ENCODE measurements around the gene FHAD1. TPM values are rescaled to one million over a fixed set of nuclear protein-coding genes. Genes with fewer than 3 reads are reported as not detected.

Gene FHAD1
- total and polyA plus RNA-seq, 10 of the 15 experiments (the other 5 are each of a cell fraction or from before 2014, with no cell fraction given) = 0.09 to 1.0 (median 0.32) TPM; not detected in 2

- no peak overlapping the region for H3K9ac ChIP-seq (ENCODE audit: control insufficient read depth, insufficient read depth, low read length)
- RAD21 ChIA-PET (ENCODE audit: unreplicated experiment) = interaction anchor here (1.0 to 3.5 kb wide), 4 partner anchors 15 to 109 kb away, joined by 3 to 22 read pairs (median 10); no protein-coding TSS in a partner anchor
- H3K9me3 ChIP-seq (replicated peaks; ENCODE audit: control insufficient read depth, insufficient read depth, low read length) = no peaks in the 10 kb centered on the region
- H4K20me1 ChIP-seq (ENCODE audit: control insufficient read depth, insufficient read depth) = no peaks in the 10 kb centered on the region
- peak; percentile 10 for TF ChIP-seq BCL3 (IDR thresholded peaks at IDR 0.05; ENCODE audit: borderline replicate concordance, insufficient read depth, low read depth, low read length, poor library complexity, severe bottlenecking)
- TF ChIP-seq, protein P1, sequence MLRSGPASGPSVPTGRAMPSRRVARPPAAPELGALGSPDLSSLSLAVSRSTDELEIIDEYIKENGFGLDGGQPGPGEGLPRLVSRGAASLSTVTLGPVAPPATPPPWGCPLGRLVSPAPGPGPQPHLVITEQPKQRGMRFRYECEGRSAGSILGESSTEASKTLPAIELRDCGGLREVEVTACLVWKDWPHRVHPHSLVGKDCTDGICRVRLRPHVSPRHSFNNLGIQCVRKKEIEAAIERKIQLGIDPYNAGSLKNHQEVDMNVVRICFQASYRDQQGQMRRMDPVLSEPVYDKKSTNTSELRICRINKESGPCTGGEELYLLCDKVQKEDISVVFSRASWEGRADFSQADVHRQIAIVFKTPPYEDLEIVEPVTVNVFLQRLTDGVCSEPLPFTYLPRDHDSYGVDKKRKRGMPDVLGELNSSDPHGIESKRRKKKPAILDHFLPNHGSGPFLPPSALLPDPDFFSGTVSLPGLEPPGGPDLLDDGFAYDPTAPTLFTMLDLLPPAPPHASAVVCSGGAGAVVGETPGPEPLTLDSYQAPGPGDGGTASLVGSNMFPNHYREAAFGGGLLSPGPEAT (IDR thresholded peaks at IDR 0.05; ENCODE audit: low read depth) = no peak
- TF ChIP-seq POLR2A (IDR thresholded peaks at IDR 0.05; ENCODE audit: low read depth, low read length) = 0 out of 2 replicates have a peak, but pooled peaks have one; percentile 34
- TF ChIP-seq ZNF592 (IDR thresholded peaks at IDR 0.05) = no peak
- no peak for TF ChIP-seq NKRF (conservative IDR thresholded peaks at IDR 0.05)
- POLR2A ChIA-PET = interaction anchor here (0.6 to 1.3 kb wide), 2 partner anchors 108 to 343 kb away, joined by 3 to 4 read pairs; no protein-coding TSS in a partner anchor
- H3K4me1 ChIP-seq (ENCODE audit: control insufficient read depth, insufficient read depth, low read length) = no peaks in the 10 kb centered on the region
- in situ Hi-C loops (cut with MboI) = no loop called here
- no peak overlapping the region for H3K27ac ChIP-seq (ENCODE audit: control insufficient read depth, insufficient read depth)
- no peak for ATAC-seq
- H3K36me3 ChIP-seq (ENCODE audit: control insufficient read depth in 2 of 2, insufficient read depth in 2 of 2, low read length in 1 of 2) = peaks cover 4 to 7% of the 10 kb centered on the region in 2 experiments; a peak in 3 of 4 replicates
- SMC1A ChIA-PET (ENCODE audit: uncharacterized antibody, unreplicated experiment) = interaction anchor here (0.7 to 6.2 kb wide), 8 partner anchors 9 to 171 kb away, joined by 3 to 64 read pairs (median 4); no protein-coding TSS in a partner anchor
- no peak overlapping the region for H2AFZ ChIP-seq (ENCODE audit: control insufficient read depth, low read depth, low read length)
- no peaks in the 10 kb centered on the region for H3K79me2 ChIP-seq (ENCODE audit: control insufficient read depth, insufficient read depth, low read length)
- no peak for FAIRE-seq
- DNase-seq (ENCODE audit: low read depth, low spot score) = no peak
- CTCF ChIA-PET = interaction anchor here (0.6 to 10.2 kb wide), 19 partner anchors 9 to 371 kb away, joined by 3 to 178 read pairs (median 4); no protein-coding TSS in a partner anchor
- H3K4me2 ChIP-seq (ENCODE audit: control insufficient read depth, insufficient read depth) = no peak overlapping the region
- intact Hi-C loops (cut with micrococcal nuclease; ENCODE audit: unreplicated experiment) = loop anchor here (5.0 kb wide), 1 partner anchor 300 kb away; no protein-coding TSS in a partner anchor
- WGBS (ENCODE audit: insufficient coverage, insufficient replicate concordance, low lambda C conversion rate, missing lambda C conversion rate) = 80% methylated on average over 9 of the region's 9 CpGs
- H3K27me3 ChIP-seq (replicated peaks in 1 of 2; ENCODE audit: control insufficient read depth in 2 of 2, insufficient read depth in 2 of 2, low read length in 1 of 2) = no peaks in the 10 kb centered on the region
- H3K4me3 ChIP-seq = no peak overlapping the region
- no TSS peak for BruUV-seq (replicated peaks)
Observed at GRCh38 chr1:15432324-15432723, 185.3 kb downstream of the FHAD1 start.
